ENCODE measurements around the gene NLGN2.

NLGN2 gene

DNA sequence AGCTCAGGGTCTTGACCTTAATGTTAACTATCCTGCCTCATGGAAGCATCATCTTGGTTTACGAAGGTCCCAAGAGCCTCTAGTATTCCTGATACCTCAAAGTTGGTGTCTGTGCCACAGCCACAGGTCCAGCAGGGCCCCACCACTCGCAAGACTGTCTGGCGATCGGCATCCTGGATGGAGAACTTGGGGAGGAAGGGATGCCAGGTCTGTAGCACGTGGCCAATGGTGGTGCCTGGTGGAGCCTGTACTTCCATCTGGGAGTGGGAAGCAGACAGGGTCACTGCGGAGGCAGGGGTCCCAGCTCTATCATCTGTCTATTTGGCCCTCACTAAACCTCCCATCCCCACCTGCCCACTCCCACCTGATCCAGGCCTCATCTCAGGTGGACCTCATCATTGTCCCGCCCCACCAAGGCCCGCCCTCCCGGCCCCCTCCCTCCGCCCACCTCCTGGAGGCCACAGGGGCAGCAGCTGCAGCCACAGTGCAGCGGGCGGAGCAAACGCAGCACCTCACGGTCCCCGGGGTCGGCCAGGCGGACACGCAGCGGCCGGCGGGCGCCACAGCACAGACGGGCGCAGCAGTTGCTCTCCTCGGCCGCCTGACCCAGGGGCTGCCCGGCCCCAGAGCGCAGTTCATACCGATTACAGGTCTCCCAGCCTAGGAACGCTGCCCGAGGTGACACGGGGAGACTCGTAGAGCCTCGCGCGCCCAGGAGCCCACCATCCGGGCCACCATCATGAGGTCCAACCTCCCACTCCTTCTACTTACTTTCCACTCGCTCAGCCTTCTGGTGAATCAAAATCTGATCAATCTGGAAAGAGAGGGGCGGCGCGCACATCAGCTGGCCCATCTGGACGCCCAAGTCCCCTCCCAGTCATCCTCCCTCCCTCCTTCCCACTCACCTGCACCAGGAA, 14.7 kb upstream of the NLGN2 start:
- no peak for DNase-seq

DNA sequence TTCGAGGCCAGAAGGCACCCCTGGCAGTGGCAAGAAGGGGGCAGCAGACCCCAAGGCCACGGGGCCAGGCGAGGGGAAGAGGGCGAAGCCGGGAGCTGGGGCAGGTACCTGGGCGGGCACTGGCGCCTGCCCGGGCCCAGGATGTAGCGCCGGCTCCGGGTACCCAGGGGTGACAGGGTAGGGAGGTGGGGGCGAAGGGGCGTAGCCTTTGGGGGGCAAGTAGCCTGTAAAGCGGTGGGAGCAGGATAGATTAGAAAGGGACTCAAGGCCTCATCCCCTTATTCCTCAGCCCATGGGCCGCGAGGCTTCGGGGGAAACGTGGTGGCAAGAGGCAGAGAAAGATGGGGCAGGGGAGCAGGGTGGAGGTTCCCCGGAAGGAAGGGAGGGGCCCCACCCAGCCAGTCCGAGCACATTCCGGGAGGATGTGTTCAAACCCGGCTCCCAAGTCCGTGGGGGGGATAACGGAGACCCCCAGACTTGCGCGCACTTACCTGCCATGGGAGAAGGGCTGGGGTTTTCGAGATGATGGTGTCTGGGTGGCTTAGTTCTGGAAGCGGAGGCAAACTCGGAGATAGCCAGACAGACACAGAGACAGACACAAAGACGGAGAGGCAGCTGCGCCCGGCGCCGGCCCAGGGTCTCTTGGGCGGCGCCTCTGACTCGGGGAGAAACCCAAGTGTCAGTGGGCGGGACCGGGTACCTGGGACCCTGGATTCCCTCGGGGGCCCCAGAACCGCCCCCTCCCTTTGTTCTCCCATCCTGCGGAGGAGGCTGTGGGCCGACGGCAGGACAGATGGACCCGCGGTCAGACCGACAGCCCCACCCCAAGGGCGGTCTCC, 13.8 kb upstream of the NLGN2 start:
- DNase-seq: no peak

DNA sequence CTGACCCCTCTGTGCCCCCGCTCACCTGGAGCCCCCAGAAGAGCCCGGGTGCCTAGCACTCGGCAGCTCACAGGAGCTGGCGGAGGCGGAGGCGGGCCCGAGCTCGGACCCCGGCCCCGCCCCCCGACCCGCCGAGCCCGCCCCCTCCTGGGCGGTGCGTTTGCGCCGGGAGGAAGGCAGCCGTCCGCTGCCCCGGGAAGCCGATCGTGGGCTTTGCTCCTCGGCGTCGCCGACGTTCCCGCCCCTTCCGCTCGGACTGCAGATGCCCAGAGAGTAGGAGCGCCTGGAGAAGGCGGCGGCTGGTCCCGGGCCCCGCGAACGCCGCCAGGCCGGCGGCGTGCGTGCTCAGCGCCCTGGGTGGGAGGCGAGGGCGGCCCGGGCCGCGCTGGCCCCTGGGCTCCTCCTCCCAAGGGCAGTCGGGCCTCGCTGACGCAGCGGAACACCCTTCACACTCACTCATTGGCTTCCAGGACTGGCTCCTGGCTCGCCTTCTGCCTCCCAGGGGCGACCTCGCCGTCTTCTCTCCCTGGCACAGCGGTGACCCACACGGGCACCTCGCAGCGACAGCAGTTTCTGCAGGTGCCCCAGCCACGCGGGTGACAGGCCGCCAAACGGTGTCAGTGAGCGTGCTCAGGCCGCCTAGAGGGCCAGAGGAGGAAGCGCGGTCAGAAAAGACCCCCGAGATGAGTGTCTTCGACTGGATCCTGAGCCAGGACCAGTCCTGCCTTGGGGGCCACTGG, 13.0 kb upstream of the NLGN2 start, which contains the start of gene PLSCR3:
Gene PLSCR3 (minus strand): TSS at position 74 of the 740 bp plus-strand sequence. CDS start 415 bp downstream, outside the sequence.
- peak; percentile 29 for DNase-seq

DNA sequence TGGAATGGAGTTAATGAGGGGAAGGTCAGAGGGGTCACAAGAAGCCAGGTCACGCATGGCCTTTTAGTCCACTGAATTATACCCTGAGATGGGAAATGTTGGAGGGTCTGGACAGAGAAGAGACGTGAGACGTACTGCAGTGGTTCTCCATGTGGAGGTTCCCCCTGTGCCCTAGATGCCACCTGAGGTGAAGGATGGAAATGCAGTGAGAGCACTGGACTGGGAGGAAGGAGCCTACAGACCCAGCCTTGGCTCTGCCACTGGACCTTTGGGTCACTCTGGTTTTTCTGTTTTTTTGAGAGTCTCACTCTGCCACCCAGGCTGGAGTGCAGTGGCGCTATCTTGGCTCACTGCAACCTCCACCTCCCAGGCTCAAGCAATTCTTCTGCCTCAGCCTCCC, 11.5 kb upstream of the NLGN2 start:
- no peak for DNase-seq

DNA sequence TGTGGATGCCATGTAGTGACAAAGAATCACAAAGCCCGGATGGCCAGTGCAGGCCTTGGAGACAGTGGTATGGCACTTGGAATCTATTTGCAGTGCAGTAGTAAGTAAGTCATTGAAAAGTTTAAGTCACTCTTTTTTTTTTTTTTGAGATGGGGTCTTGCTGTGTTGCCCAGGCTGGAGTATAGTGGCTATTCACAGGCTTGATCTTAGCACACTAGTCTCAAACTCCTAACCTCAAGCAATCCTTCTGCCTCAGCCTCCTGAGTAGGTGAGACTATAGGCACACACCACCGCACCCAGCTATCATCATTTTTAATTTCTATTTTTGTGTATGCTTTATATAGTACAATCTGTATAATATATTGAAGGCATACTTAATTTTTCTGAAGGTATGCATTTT, 9.0 kb upstream of the NLGN2 start:
- no peak for DNase-seq

DNA sequence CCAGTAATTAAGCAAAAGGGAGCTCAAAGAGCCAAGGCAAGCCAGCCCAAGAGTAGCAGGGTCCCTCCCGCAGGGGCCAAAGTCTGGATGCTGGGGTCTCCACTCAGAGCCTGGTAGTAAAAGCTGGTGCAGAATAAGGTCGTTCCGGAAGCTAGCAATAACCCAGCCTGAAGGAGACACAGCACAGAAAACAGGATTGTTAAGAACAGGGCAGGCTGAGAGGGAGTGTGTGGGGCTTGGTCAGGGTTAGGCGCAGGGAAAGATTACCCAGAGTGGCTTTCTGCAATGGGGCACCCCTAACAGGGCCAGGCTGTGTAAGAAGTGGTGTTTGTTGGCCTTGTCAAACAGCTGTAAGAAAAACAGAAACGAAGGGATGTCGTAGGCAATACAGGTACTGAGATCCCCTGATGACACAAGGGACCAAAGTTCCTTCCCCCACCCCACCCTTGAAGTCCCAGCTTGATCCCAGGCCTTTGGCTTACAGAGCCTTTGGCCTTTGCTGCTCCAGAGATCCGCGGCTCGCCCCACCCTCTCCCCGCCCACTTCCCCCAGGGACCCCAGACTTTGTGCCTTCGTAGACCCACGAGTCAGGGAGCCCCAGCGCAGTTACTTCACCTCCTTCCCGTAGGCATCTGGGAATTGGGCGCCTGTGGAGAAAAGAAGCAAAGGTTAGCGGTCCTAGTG, 4.5 kb upstream of the NLGN2 start:
- DNase-seq: no peak

DNA sequence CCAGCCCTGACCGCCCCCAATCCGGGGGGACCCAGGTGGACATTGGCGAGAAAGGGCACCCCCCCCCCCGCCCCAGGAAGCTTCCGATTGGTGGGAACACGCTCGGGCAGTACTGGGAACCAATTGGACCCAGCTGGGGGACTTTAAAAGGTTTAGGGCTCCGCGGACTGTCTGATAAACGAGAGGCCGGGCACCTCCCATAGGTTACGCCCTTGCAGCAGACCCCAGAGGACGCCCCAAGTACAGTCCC, 4.0 kb upstream of the NLGN2 start:
- DNase-seq: no peak

DNA sequence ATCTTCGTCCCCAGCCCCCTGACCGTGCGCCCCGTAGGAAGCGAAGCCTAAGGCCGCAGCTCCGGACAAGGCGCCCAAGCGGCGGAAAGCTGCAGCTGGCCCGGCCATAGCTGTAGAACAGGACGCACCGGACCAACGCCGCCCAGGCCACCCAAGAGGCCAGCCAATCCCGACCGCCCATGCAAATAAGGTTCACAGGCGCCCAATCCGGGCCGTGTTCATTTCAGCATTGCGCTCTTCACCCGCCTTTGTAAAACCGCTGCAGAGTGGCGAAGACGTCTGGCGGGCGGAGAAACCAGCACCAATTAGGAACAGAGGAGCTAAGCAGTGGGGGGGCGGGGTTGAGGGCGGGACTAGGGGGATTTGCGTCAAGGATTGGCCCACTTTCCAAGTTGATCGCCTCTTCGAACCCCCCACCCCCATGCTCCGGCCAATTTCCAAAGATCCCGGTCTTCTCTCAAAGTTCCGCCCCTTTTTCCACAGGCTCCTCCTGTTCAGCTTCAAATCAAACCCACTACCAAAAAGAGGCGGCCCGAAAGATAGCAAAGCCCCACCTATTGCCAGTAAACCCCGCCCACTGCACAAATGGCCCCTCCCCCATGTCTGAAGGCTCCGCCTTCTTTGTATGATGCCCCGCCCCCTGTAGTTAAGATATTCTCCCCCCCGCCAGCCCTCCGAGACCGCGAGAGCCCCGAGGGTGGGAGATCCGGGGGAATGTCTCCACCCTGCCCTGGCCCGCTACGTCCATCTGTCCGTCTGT, 3.5 kb upstream of the NLGN2 start, which contains the start of gene TMEM256:
Gene TMEM256 (minus strand): TSS at position 121 of the 760 bp plus-strand sequence. CDS start 13 bp downstream, at position 108.
- peak; percentile 89 for DNase-seq

DNA sequence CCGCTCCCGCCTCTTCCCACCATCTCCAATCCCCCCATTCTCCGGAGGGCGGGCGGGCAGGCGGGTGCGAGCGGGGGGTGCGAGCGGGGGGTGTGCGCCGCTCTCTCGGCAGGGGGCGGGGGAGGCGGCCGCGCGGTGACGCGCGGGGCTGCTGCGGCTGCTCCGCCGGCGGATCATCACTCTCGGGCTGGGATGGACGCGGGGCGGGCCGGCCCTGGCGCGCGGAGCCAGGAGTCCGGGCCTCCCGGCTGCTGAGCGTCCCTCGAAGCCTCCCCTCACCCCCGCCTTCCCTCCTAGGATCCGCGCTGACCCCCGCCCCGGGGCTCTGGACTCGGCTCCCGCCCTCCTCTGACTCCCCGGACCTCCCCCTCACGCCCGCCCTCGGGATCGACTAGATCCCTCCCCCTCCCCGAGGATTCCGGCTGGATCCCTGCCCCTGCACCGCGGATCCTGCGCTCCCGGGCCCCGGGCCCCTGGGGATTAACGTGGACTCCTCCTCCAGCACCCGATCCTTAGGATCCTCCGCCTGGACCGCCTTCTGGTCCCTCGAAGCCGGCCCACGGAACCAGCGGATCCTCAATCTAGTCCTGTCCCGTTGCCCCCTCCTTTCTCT, 2.8 kb upstream of the NLGN2 start:
- no peak for DNase-seq

DNA sequence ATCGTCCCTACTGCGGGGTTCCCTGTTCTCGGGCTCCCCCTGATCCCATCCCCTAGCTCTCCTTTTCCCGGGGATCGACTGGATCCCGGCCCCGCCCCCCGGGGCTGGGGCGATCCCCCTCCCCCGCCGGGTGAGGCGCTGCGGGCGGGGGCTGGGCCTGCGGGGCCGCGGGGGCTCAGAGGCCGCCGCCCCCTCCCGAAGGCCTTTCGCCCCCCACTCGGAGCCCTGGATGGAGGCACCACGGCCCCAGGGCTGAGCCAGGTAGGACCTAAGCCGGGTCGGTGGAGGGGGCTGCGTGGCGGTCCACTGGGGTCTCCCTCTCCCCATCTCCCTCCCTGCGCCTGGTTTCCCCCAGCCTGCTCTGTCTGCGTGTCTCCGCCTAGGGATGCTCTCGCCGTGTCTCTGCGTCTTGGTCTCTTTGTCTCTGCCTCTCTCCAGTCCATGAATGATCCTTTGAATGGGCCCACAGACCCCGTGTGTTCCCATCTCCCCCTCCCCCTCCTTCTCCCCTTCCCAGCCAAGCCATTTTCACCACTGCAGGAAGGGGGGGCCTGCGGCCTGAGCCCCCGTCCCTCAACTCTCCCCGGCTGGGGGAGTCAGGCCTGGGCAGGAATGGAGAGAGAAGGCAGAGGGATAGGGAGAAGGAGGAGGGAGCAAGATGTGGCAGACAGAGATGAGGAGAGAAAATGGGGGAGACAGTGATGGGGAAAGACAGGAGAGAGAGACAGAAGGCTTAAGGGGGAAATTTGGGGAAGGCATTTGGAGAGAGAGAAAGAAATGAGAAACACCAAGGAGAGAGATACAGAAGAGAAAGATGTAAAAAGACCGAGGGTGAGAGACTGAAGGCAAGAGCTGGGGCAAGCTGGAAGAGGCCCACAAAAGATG, 2.1 kb upstream of the NLGN2 start:
- DNase-seq: no peak

DNA sequence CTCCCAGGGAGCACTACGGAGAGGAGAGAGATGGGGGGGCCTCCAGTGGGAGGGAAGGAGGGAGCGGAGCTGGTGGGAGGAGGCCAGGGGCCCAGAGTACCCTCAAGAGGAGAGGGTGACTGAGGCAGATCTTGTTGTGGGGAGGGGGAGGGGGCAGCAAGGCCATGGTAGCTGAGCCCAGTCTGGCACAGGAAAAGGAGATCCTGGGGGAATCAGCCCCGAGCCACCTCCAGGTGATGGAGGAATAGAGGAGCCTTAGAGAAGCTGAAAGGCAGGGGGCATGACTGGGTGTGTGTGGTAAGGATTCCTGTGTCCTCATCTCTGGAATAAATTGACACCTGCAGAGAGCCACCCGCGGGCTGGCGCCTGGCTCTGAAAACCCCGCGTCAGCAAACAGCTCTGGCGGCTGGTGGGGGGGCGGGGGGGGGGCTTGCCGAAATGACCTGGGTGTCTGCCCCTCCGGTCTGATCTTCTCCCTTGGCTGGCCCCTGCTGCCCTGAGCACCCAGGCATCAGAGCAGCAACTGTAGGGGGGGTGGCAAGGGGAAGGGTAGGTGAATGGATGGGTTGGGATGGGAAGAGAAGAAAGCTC, 1.3 kb upstream of the NLGN2 start:
- no peak for DNase-seq

DNA sequence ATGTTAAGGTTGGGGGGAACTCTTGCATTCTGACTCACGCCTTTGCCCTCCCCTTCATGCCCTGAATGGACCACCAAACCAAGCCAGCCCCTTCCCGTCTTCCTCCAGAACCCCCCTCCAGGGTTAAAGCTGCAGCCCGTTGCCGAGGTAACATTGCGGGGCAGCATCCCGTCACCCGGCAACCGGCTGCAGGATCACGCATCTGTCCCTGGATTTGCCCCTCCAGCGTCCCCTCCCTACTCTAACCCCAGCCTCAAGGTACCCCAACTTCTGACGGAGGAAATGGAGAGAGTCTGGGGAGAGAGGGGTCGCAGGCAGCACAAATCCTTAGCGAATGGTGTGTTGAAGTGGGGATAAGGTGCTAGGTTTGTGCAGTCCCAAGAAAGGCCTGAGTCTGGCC, 563 bp upstream of the NLGN2 start:
- no peak for DNase-seq

DNA sequence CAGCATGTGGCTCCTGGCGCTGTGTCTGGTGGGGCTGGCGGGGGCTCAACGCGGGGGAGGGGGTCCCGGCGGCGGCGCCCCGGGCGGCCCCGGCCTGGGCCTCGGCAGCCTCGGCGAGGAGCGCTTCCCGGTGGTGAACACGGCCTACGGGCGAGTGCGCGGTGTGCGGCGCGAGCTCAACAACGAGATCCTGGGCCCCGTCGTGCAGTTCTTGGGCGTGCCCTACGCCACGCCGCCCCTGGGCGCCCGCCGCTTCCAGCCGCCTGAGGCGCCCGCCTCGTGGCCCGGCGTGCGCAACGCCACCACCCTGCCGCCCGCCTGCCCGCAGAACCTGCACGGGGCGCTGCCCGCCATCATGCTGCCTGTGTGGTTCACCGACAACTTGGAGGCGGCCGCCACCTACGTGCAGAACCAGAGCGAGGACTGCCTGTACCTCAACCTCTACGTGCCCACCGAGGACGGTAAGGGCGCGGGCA, 645 bp downstream of the NLGN2 start:
- DNase-seq: no peak

DNA sequence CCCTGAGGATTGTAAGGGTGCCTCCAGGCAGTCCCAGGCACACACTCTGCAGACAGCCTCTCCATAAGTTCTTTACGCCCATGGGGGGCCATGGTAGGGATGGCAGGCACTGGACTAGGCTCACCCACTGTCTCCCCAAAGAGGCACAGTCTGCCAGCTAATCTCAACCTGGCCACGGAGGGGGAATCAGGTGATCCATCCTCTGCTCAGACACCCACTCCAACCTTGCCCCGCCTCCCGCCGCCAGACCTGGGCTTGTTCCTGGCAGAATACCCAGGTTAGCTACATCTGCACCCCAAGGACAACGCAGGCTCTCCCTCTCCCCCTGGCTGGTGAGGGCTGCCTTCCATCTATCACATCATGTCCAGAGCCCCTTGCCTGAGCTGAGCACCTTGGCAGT, 1.2 kb downstream of the NLGN2 start:
- DNase-seq: no peak

DNA sequence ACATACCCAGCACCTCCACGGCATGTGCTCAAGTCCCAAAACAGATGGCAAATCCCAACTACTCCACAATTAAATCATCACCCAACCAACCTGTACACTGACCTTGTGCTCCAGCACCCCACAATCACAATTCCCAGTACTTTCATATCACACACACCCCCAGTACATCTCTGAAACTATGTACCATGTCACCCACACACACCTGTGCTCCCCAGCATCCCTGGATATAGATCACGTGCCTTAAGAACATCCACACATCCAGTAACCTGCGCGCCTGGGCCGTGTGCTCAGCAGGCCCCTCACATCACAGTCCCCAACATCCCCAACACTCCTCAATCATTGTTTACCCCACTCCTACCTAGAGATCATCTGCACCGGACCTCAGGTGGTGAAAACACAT, 2.1 kb downstream of the NLGN2 start:
- DNase-seq: no peak

DNA sequence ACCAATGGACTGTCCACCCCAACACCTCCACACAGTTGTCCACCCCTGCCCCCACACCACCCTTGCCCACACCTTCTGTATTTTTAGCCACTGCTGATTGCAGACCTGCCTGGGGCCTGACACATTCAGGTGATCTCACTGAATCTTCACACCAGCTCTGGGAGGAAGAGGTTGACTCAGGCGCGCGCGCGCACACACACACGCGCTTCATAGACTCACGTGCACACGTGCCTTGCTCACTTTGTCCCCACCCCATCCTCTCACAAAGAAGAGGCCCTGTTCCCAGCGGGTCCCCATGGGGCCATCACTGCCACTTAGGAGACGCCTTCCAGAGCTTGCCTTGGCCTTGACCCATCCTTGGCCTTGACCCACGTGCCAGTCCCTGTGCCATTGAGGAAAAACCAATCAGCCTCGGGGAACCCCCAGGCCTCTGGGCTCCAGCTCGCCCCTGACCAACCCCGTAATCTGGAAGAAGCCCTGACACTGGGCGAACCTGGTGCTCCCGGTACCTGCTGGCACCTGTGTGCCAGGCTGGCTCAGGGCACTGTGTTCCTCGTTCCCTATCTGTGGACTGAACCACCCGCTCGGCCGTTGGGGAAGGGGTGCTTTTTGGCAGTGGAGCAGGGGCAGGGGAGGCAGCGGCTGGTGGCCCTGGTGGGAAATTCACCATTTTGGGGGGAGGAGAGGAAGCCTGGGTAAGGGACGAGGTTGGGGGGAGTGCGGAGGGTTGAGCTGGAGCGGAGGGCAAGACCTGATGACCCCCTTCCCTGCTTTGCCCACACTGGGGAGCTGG, 3.2 kb downstream of the NLGN2 start:
- DNase-seq: no peak

DNA sequence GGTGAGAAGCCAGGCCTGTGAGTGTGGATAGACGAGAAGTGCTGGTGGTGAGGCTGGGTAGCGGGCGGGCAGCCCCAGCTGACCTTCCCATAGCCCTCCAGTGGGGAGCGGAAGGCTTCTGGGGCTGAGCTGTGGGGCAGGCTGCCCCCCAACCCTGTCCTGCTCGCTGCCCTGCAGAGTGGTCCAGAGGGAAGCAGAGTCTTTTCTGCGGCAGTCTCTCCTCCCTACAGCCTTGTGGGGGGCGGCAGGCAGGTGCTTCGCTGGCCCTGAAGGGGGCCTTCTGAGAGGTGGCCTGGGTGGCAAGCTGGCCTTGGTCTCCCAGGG, 3.7 kb downstream of the NLGN2 start:
- DNase-seq: no peak

DNA sequence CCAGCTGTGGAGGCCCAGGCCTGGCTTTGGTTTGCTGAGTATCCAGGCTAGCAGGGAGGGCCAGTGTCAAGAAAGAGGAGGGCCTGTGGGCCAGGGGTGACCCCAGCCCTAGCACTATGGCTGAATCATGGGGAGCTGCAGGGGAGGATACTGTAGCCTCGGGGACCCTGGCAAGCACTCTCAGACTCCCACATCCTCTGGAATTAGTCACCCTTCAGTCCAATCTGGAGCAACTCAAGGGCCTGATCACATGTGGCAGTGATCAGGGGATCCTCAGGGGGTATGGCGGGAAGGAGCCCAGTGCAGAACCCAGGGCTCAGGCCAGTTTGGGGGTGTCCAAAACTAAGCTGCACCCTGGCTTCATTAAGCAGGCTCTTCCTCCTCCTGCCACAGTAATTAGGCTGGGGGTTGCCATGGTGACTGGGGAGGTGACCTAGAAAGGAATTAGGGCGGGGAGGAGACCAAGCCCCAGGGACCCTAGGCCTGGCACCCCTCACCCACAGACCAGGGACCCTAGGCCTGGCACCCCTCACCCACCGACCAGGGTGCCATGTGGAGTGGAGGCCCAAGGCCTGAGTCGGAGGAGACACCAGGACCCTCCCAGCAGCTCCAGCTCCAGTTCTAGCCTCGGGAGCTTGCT, 5.8 kb downstream of the NLGN2 start:
- DNase-seq: no peak

DNA sequence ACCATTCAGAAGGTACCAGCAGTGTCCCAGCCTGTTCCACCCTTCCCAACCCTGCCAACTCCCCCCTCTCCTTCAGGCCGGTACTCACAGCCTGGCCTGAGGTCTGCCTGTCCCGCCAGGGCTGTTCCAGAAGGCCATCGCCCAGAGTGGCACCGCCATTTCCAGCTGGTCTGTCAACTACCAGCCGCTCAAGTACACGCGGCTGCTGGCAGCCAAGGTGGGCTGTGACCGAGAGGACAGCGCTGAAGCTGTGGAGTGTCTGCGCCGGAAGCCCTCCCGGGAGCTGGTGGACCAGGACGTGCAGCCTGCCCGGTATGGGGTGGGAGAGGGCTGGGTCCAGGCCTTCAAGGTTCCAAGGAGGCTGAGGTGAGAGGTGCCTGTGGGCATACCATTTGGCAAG, 7.2 kb downstream of the NLGN2 start:
- DNase-seq: no peak
